ENCODE measurements around the gene PGA4. TPM values are rescaled to one million over a fixed set of nuclear protein-coding genes. Genes with fewer than 3 reads are reported as not detected.

Gene PGA4
- total and polyA plus RNA-seq, 9 of the 15 experiments (the other 6 are each of a cell fraction or from before 2014, with no cell fraction given), result not detected

DNA sequence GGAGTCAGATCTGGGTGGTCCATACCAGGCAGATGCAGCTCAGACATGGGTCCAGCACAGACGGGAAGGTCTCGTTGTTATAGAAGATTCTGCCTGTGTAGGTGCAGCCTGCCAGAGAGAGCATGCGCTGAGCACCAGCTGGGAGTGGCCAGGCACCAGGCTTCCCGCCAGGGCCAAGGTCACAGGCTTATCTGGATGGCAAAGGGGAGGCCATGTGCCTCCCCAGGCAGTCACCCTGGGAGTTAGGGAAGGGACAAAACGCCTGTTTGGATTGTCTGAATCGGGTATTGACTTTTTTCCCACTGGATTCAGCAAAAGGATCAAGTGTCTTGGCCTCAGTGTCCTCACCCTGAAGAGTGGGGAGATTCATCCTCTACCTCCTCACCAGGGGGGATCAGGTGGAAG, 45.3 kb downstream of the PGA4 start (continued):
- TF ChIP-seq, protein P1, sequence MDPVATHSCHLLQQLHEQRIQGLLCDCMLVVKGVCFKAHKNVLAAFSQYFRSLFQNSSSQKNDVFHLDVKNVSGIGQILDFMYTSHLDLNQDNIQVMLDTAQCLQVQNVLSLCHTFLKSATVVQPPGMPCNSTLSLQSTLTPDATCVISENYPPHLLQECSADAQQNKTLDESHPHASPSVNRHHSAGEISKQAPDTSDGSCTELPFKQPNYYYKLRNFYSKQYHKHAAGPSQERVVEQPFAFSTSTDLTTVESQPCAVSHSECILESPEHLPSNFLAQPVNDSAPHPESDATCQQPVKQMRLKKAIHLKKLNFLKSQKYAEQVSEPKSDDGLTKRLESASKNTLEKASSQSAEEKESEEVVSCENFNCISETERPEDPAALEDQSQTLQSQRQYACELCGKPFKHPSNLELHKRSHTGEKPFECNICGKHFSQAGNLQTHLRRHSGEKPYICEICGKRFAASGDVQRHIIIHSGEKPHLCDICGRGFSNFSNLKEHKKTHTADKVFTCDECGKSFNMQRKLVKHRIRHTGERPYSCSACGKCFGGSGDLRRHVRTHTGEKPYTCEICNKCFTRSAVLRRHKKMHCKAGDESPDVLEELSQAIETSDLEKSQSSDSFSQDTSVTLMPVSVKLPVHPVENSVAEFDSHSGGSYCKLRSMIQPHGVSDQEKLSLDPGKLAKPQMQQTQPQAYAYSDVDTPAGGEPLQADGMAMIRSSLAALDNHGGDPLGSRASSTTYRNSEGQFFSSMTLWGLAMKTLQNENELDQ (CRISPR knock-in tag; IDR thresholded peaks at IDR 0.05; ENCODE audit: borderline replicate concordance), result no peak
- TF ChIP-seq NBN (IDR thresholded peaks at IDR 0.05; ENCODE audit: low read depth) (no peak), NR4A1 (CRISPR knock-in tag; IDR thresholded peaks at IDR 0.05) (no peak), NR4A1 (tag; IDR thresholded peaks at IDR 0.05) (peak; percentile 80), RBFOX2 (IDR thresholded peaks at IDR 0.05; ENCODE audit: low read depth, low read length) (peak; percentile 37; the same call in 1 of the 2 replicates), FOXK1 (CRISPR knock-in tag; IDR thresholded peaks at IDR 0.05; ENCODE audit: borderline replicate concordance) (no peak), MYBL2 (IDR thresholded peaks at IDR 0.05; ENCODE audit: low read depth) (no peak), MYBL2 (CRISPR knock-in tag; IDR thresholded peaks at IDR 0.05; ENCODE audit: borderline replicate concordance) (no peak), EP400 (IDR thresholded peaks at IDR 0.05) (peak; percentile 59), C11orf30 (IDR thresholded peaks at IDR 0.05; ENCODE audit: low read depth) (no peak), ZNF79 (CRISPR knock-in tag; IDR thresholded peaks at IDR 0.05; ENCODE audit: low read depth) (no peak)
- TF ChIP-seq, protein P2, sequence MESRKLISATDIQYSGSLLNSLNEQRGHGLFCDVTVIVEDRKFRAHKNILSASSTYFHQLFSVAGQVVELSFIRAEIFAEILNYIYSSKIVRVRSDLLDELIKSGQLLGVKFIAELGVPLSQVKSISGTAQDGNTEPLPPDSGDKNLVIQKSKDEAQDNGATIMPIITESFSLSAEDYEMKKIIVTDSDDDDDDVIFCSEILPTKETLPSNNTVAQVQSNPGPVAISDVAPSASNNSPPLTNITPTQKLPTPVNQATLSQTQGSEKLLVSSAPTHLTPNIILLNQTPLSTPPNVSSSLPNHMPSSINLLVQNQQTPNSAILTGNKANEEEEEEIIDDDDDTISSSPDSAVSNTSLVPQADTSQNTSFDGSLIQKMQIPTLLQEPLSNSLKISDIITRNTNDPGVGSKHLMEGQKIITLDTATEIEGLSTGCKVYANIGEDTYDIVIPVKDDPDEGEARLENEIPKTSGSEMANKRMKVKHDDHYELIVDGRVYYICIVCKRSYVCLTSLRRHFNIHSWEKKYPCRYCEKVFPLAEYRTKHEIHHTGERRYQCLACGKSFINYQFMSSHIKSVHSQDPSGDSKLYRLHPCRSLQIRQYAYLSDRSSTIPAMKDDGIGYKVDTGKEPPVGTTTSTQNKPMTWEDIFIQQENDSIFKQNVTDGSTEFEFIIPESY (CRISPR knock-in tag; IDR thresholded peaks at IDR 0.05), result peak; percentile 20; the same call in 1 of the 2 replicates
- TF ChIP-seq, protein P3, sequence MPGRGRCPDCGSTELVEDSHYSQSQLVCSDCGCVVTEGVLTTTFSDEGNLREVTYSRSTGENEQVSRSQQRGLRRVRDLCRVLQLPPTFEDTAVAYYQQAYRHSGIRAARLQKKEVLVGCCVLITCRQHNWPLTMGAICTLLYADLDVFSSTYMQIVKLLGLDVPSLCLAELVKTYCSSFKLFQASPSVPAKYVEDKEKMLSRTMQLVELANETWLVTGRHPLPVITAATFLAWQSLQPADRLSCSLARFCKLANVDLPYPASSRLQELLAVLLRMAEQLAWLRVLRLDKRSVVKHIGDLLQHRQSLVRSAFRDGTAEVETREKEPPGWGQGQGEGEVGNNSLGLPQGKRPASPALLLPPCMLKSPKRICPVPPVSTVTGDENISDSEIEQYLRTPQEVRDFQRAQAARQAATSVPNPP (IDR thresholded peaks at IDR 0.05; ENCODE audit: borderline replicate concordance, insufficient read depth, insufficient read length), result no peak
- TF ChIP-seq, protein P4, sequence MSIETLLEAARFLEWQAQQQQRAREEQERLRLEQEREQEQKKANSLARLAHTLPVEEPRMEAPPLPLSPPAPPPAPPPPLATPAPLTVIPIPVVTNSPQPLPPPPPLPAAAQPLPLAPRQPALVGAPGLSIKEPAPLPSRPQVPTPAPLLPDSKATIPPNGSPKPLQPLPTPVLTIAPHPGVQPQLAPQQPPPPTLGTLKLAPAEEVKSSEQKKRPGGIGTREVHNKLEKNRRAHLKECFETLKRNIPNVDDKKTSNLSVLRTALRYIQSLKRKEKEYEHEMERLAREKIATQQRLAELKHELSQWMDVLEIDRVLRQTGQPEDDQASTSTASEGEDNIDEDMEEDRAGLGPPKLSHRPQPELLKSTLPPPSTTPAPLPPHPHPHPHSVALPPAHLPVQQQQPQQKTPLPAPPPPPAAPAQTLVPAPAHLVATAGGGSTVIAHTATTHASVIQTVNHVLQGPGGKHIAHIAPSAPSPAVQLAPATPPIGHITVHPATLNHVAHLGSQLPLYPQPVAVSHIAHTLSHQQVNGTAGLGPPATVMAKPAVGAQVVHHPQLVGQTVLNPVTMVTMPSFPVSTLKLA (conservative IDR thresholded peaks at IDR 0.05), result peak in 1 of 2 experiments; percentile 49; a peak in 2 of 4 replicates

Data from K562 (cell line).